H1 (cell line): ENCODE data around the gene CHRNG. TPM values are rescaled to one million over a fixed set of nuclear protein-coding genes. Genes with fewer than 3 reads are reported as not detected.

Experiments used
- CTCF ChIA-PET: fragments of 300-600 bp; sonication (Branson Sonifier 250); formaldehyde crosslinking; loops from one replicate; lab custom pipeline; 2021; ENCODE audit not compliant: partially characterized antibody; lab: Charles Lee
- POLR2A ChIA-PET: fragments of 300-600 bp; sonication (Branson Sonifier 250); formaldehyde crosslinking; loops from one replicate; lab custom pipeline; 2021; ENCODE audit warnings: inconsistent platforms; ENCODE audit not compliant: partially characterized antibody; lab: Charles Lee
- DNase-seq, 2 experiments: peaks; one replicate each; pipeline versions ENCODE4 v3.0.0 to v3.0.0-alpha.2; 2010 to 2022; ENCODE audit warnings: low spot score in 2 of 2, low read depth in 1 of 2, mixed read lengths in 1 of 2
- FAIRE-seq: peaks from 2 replicates; lab custom pipeline; 2011; peaks lifted over from hg19 to GRCh38; lab: Jason Lieb, UNC
- H2AFZ ChIP-seq: 2 replicates; pipeline ENCODE4 v1.8.1; 2012; ENCODE audit warnings: low read length, inconsistent platforms
- H2AK5ac ChIP-seq: 2 replicates; pipeline ENCODE4 v1.6.1; 2013; ENCODE audit warnings: low read depth, low read length
- H2BK120ac ChIP-seq: replicated peaks from 2 replicates; pipeline ENCODE3; 2013; ENCODE audit warnings: low read depth, low read length, inconsistent platforms
- H2BK12ac ChIP-seq: 2 replicates; pipeline ENCODE4 v1.6.1; 2013; ENCODE audit warnings: low read depth, low read length
- H2BK15ac ChIP-seq: 2 replicates; pipeline ENCODE4 v1.6.1; 2013; ENCODE audit warnings: low read length
- H2BK20ac ChIP-seq: 2 replicates; pipeline ENCODE4 v1.6.1; 2013; ENCODE audit warnings: low read length
- H2BK5ac ChIP-seq: 2 replicates; pipeline ENCODE4 v1.6.1; 2013; ENCODE audit warnings: low read depth, low read length
- H3K14ac ChIP-seq: 2 replicates; pipeline ENCODE4 v1.6.1; 2013; ENCODE audit warnings: inconsistent platforms; ENCODE audit not compliant: insufficient read length
- H3K18ac ChIP-seq: 2 replicates; pipeline ENCODE4 v1.6.1; 2013; ENCODE audit warnings: low read length; ENCODE audit errors: extremely low read depth
- H3K23ac ChIP-seq: 2 replicates; pipeline ENCODE4 v1.6.1; 2013; ENCODE audit warnings: inconsistent platforms; ENCODE audit not compliant: insufficient read length
- H3K23me2 ChIP-seq: 2 replicates; pipeline ENCODE4 v1.6.1; 2013; ENCODE audit warnings: low read depth, low read length
- H3K27ac ChIP-seq: 2 replicates; pipeline ENCODE4 v1.6.1; 2011; ENCODE audit warnings: low read depth, low read length, inconsistent platforms
- H3K27me3 ChIP-seq, 4 experiments: replicated peaks in 1 of 4; 1 replicate in 1 of 4; 2 replicates in 3 of 4; pipeline versions ENCODE4 v1.6.1 to v1.8.1; 2011 to 2013; ENCODE audit warnings: low read length in 3 of 4, mild to moderate bottlenecking in 3 of 4, inconsistent platforms in 2 of 4, mixed read lengths in 2 of 4, moderate library complexity in 1 of 4; ENCODE audit not compliant: control insufficient read depth in 3 of 4, insufficient read depth in 3 of 4; ENCODE audit errors: extremely low read depth in 1 of 4
- H3K36me3 ChIP-seq, 4 experiments: 2 replicates each; pipeline versions ENCODE4 v1.6.1 to v1.8.1; 2011 to 2013; ENCODE audit warnings: mild to moderate bottlenecking in 4 of 4, low read length in 3 of 4, moderate library complexity in 2 of 4, control low read depth in 1 of 4, inconsistent platforms in 1 of 4; ENCODE audit not compliant: insufficient read depth in 4 of 4, control insufficient read depth in 2 of 4
- H3K4ac ChIP-seq: replicated peaks from 2 replicates; pipeline ENCODE3; 2013; ENCODE audit warnings: low read length, low read depth, mixed read lengths, inconsistent platforms; ENCODE audit not compliant: insufficient read length
- H3K4me1 ChIP-seq, 4 experiments: replicated peaks in 1 of 4; 1 replicate in 1 of 4; 2 replicates in 3 of 4; pipeline versions ENCODE4 v1.6.1 to v1.8.1; 2011 to 2013; ENCODE audit warnings: low read length in 3 of 4, inconsistent platforms in 2 of 4, mixed read lengths in 1 of 4; ENCODE audit not compliant: insufficient read depth in 4 of 4, control insufficient read depth in 3 of 4
- H3K4me2 ChIP-seq, 2 experiments: 2 replicates each; pipeline versions ENCODE4 v1.6.1 to v1.8.1; 2011 to 2013; ENCODE audit warnings: low read depth in 2 of 2, low read length in 2 of 2, control low read depth in 1 of 2, inconsistent platforms in 1 of 2, mild to moderate bottlenecking in 1 of 2; ENCODE audit not compliant: insufficient read depth in 1 of 2
- H3K4me3 ChIP-seq, 4 experiments: fragments of 200-600, 300-600 bp in 1 of 4; sonication (generic), shearing (Covaris generic), sonication (Bioruptor Twin) in 1 of 4; 2 replicates each; pipeline versions ENCODE4 v1.5.1 to v1.8.1; 2011 to 2016; ENCODE audit warnings: low read length in 4 of 4, low read depth in 3 of 4, control low read depth in 2 of 4, inconsistent platforms in 2 of 4, mild to moderate bottlenecking in 2 of 4, mixed read lengths in 1 of 4, moderate library complexity in 1 of 4; ENCODE audit not compliant: insufficient read depth in 2 of 4; ENCODE audit errors: extremely low read depth in 1 of 4
- H3K56ac ChIP-seq: replicated peaks from 2 replicates; pipeline ENCODE3; 2013; ENCODE audit warnings: low read depth, mild to moderate bottlenecking, mixed read lengths, low read length, inconsistent platforms; ENCODE audit not compliant: insufficient read length
- H3K79me1 ChIP-seq: 2 replicates; pipeline ENCODE4 v1.6.1; 2013; ENCODE audit warnings: low read depth, low read length, control low read depth
- H3K79me2 ChIP-seq, 2 experiments: 2 replicates each; pipeline versions ENCODE4 v1.6.1 to v1.8.1; 2012 to 2013; ENCODE audit warnings: low read length in 2 of 2, mild to moderate bottlenecking in 2 of 2, inconsistent platforms in 1 of 2; ENCODE audit not compliant: insufficient read depth in 2 of 2, control insufficient read depth in 1 of 2
- H3K9ac ChIP-seq, 4 experiments: replicated peaks in 1 of 4; 1 replicate in 1 of 4; 2 replicates in 3 of 4; pipeline versions ENCODE4 v1.6.1 to v1.8.1; 2011 to 2013; ENCODE audit warnings: low read depth in 3 of 4, low read length in 3 of 4, control low read depth in 2 of 4, mild to moderate bottlenecking in 2 of 4, moderate library complexity in 2 of 4, inconsistent platforms in 1 of 4; ENCODE audit errors: extremely low read depth in 1 of 4
- H3K9me3 ChIP-seq, 2 experiments: 2 replicates each; pipeline versions ENCODE4 v1.6.1 to v1.8.1; 2012 to 2013; ENCODE audit warnings: mild to moderate bottlenecking in 2 of 2, moderate library complexity in 2 of 2, control low read depth in 1 of 2, inconsistent platforms in 1 of 2, low read depth in 1 of 2, low read length in 1 of 2, mixed read lengths in 1 of 2; ENCODE audit not compliant: insufficient read depth in 2 of 2
- H4K20me1 ChIP-seq, 2 experiments: replicated peaks in 1 of 2; 2 replicates each; pipeline versions ENCODE3 to v1.8.1; 2011 to 2013; ENCODE audit warnings: inconsistent platforms in 2 of 2, low read length in 2 of 2, mild to moderate bottlenecking in 1 of 2; ENCODE audit not compliant: insufficient read depth in 2 of 2, control insufficient read depth in 1 of 2
- H4K5ac ChIP-seq: 2 replicates; pipeline ENCODE4 v1.6.1; 2013; ENCODE audit warnings: low read length, low read depth, mixed read lengths, inconsistent platforms; ENCODE audit not compliant: insufficient read length
- H4K8ac ChIP-seq: 2 replicates; pipeline ENCODE4 v1.8.0; 2013; ENCODE audit warnings: mild to moderate bottlenecking, moderate library complexity, low read length, inconsistent platforms; ENCODE audit not compliant: insufficient read depth; ENCODE audit errors: extremely low read depth
- H4K91ac ChIP-seq: replicated peaks from 2 replicates; pipeline ENCODE3; 2013; ENCODE audit warnings: low read length, mixed read lengths, inconsistent platforms; ENCODE audit not compliant: insufficient read length
- BACH1 ChIP-seq: IDR thresholded peaks from 2 replicates; pipeline ENCODE4 v1.6.1; 2012; ENCODE audit warnings: low read length, improper control_type of control experiment
- BRCA1 ChIP-seq: IDR thresholded peaks from 2 replicates; pipeline ENCODE4 v1.6.1; 2012; ENCODE audit warnings: low read depth, low read length, improper control_type of control experiment
- CREB1 ChIP-seq: IDR thresholded peaks from 2 replicates; pipeline ENCODE4 v1.6.1; 2012; ENCODE audit warnings: inconsistent platforms
- EGR1 ChIP-seq: IDR thresholded peaks from 2 replicates; pipeline ENCODE4 v1.6.1; 2011; ENCODE audit warnings: low read depth, low read length, borderline replicate concordance
- HDAC2 ChIP-seq, 2 experiments: fragments of 300-600 bp in 1 of 2; sonication (generic) in 1 of 2; IDR thresholded peaks; 2 replicates each; pipeline ENCODE4 v1.6.1; 2011 to 2012; ENCODE audit warnings: low read depth in 2 of 2, low read length in 2 of 2, mild to moderate bottlenecking in 2 of 2, moderate library complexity in 2 of 2, borderline replicate concordance in 1 of 2, inconsistent platforms in 1 of 2
- KDM4A ChIP-seq: IDR thresholded peaks from one replicate; pipeline ENCODE4 v1.7.1; 2012; ENCODE audit warnings: low read depth, mild to moderate bottlenecking, moderate library complexity, low read length, inconsistent platforms; ENCODE audit not compliant: severe bottlenecking
- NRF1 ChIP-seq: IDR thresholded peaks from 2 replicates; pipeline ENCODE4 v1.6.1; 2011; ENCODE audit warnings: mild to moderate bottlenecking, low read depth, low read length, improper control_type of control experiment
- RAD21 ChIP-seq, 2 experiments: IDR thresholded peaks in 1 of 2; conservative IDR thresholded peaks in 1 of 2; 2 replicates each; pipeline ENCODE4 v1.6.1; 2011; ENCODE audit warnings: low read depth in 2 of 2, low read length in 2 of 2, improper control_type of control experiment in 1 of 2, inconsistent platforms in 1 of 2, mild to moderate bottlenecking in 1 of 2, moderate library complexity in 1 of 2
- SIN3A ChIP-seq, 2 experiments: IDR thresholded peaks in 1 of 2; conservative IDR thresholded peaks in 1 of 2; 2 replicates each; pipeline ENCODE4 v1.6.1; 2011 to 2012; ENCODE audit warnings: low read length in 2 of 2, improper control_type of control experiment in 1 of 2, low read depth in 1 of 2, mild to moderate bottlenecking in 1 of 2
- SIRT6 ChIP-seq: IDR thresholded peaks from one replicate; pipeline ENCODE4 v1.7.1; 2012; ENCODE audit warnings: low read length, inconsistent platforms
- SIX5 ChIP-seq: IDR thresholded peaks from 2 replicates; pipeline ENCODE4 v1.6.1; 2011; ENCODE audit warnings: mild to moderate bottlenecking, low read depth, low read length
- SP1 ChIP-seq: IDR thresholded peaks from 2 replicates; pipeline ENCODE4 v1.6.1; 2011; ENCODE audit warnings: low read depth, low read length
- TCF12 ChIP-seq: IDR thresholded peaks from 2 replicates; pipeline ENCODE4 v1.6.1; 2011; ENCODE audit warnings: low read depth, mild to moderate bottlenecking, low read length
- WGBS, 2 experiments: shearing (Covaris generic) in 1 of 2; methylation state at CpG; one replicate each; pipeline versions ENCODE4 v1.1.6 to v1.1.7; 2013 to 2015; ENCODE audit warnings: low lambda C conversion rate in 2 of 2, mixed read lengths in 2 of 2, inconsistent platforms in 1 of 2, low coverage in 1 of 2, missing lambda C conversion rate in 1 of 2; ENCODE audit not compliant: insufficient replicate concordance in 2 of 2, insufficient coverage in 1 of 2, insufficient read length in 1 of 2; ENCODE audit errors: extremely low coverage in 1 of 2, missing lambda C conversion rate in 1 of 2; 5-methylcytosine and 5-hydroxymethylcytosine counted together
- polyA plus RNA-seq, 7 experiments: library from polyadenylated mRNA; depleted of rRNA in 3 of 7; stranded (reverse) in 5 of 7; unstranded in 2 of 7; fragments of >200 nt in 5 of 7; fragments of 200-250 nt in 2 of 7; gene quantifications; 1 replicate in 5 of 7; 2 replicates in 1 of 7; 4 replicates in 1 of 7; pipeline versions ENCODE4 v1.2.1 to v1.2.3, GENCODE V29; 2011 to 2013; ENCODE audit warnings: missing spikeins in 2 of 7, mixed read lengths in 2 of 7
- total RNA-seq: library from RNA; stranded (reverse); fragmentation: NEBNext Ultra II Directional; extraction: Animal tissue kit (Norgen Biotek cat#: 25700); gene quantifications from 2 replicates; pipeline ENCODE4 v1.2.1, GENCODE V29; 2021

Gene CHRNG
- total and polyA plus RNA-seq, 2 of the 8 experiments (the other 6 are each of a cell fraction or from before 2014, with no cell fraction given), result 0.05 TPM; not detected in 1

DNA sequence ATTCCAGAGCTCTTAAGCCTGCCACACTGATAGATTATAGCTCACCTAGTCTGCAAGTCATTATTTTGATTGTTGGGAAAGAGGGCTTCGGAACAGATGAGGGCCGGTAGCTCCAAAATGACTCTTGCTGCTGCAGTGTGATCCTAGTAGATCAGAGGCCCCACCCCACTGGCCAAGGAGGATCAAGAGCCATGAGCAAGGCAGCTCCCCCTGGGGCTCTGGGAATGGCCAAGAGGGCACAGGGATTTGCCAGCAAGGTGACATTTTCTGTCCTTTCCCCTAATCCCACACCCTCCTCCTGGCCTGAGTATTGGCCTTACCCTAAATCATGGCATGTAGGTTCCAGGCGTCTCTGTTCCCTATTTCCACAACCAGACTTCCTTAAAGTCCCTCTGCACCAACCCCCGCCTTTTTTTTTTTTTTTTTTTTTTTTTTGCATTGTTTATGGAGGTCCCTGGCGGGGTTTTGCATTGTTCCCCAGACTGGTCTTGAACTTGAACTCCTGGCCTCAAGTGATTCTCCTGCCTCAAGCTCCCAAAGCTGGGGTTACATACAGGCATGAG is 47.5 kb downstream of the CHRNG start:
- CTCF ChIA-PET, result interaction anchor here (0.8 to 1.5 kb wide), 4 partner anchors 9 to 81 kb away, joined by 3 to 6 read pairs (median 4); no protein-coding TSS in a partner anchor
- TF ChIP-seq EGR1 (no peak), KDM4A (no peak), NRF1 (no peak), BRCA1 (no peak), SIX5 (no peak), CREB1 (no peak), SIN3A (conservative IDR thresholded peaks at IDR 0.05 in 1 of 2, IDR thresholded peaks at IDR 0.05 in 1 of 2; ENCODE audit: low read depth in 1 of 2, low read length in 2 of 2) (no peak), HDAC2 (IDR thresholded peaks at IDR 0.05; ENCODE audit: borderline replicate concordance in 1 of 2, low read depth in 2 of 2, low read length in 2 of 2) (no peak), RAD21 (IDR thresholded peaks at IDR 0.05 in 1 of 2, conservative IDR thresholded peaks at IDR 0.05 in 1 of 2; ENCODE audit: low read depth in 2 of 2, low read length in 2 of 2) (no peak), BACH1 (no peak), SP1 (no peak), TCF12 (no peak), SIRT6 (no peak)

More for the DNA sequence above, 47.5 kb downstream of the CHRNG start:
- Histone ChIP-seq H3K27me3 (no peaks in the 10 kb centered on the region), H3K23me2 (no peaks in the 10 kb centered on the region), H3K79me2 (no peaks in the 10 kb centered on the region), H2AK5ac (no peak overlapping the region), H3K27ac (no peak overlapping the region), H3K36me3 (peaks cover 0 to 4% (median 0%) of the 10 kb centered on the region in 4 experiments; a peak in 4 of 8 replicates), H4K91ac (no peak overlapping the region), H3K9me3 (no peaks in the 10 kb centered on the region), H2BK15ac (no peak overlapping the region), H2BK12ac (no peak overlapping the region), H3K56ac (no peak overlapping the region), H3K4me3 (no peak overlapping the region), H3K18ac (no peak overlapping the region), H4K5ac (no peak overlapping the region), H3K4me1 (peaks cover 0 to 9% (median 0%) of the 10 kb centered on the region in 4 experiments; a peak in 2 of 7 replicates), H2BK20ac (no peak overlapping the region), H2BK120ac (no peak overlapping the region), H3K4me2 (no peak overlapping the region), H2AFZ (no peak overlapping the region), H2BK5ac (no peak overlapping the region), H3K23ac (no peak overlapping the region), H3K4ac (no peak overlapping the region), H4K20me1 (peaks cover 0 to 1% of the 10 kb centered on the region in 2 experiments), H4K8ac (no peak overlapping the region), H3K14ac (no peak overlapping the region), H3K79me1 (no peaks in the 10 kb centered on the region; the same call in none of the 2 replicates), H3K9ac (no peak overlapping the region)
- FAIRE-seq (no peak), DNase-seq (no peak)
- POLR2A ChIA-PET, result interaction anchor here (0.6 to 1.4 kb wide), 4 partner anchors 16 to 37 kb away, joined by 3 to 4 read pairs (median 3); partner anchors contain the start of genes EIF4E2 and TIGD1
- 79% methylated on average over 4 of the region's 5 CpGs; no CpG with 5 or more reads in 1 of the 2 experiments for WGBS, 2 experiments
